ENCODE results near the gene PTGER2. TPM values are rescaled to one million over a fixed set of nuclear protein-coding genes. Genes with fewer than 3 reads are reported as not detected.

PTGER2 gene
- total and polyA plus RNA-seq, 2 donors from 2014 or later: 3.4 to 10.0 TPM

GRCh38 chr14:52351233-52352060 lies 37.3 kb downstream of the PTGER2 start:
- intact Hi-C loops (cut with DNase I): no loop called here
- FAIRE-seq: no peak
- Histone ChIP-seq H3K9me3 (ENCODE audit: control insufficient read depth in 2 of 3, insufficient read depth in 1 of 3, low read length in 3 of 3) (no peaks in the 10 kb centered on the region), H3K36me3 (ENCODE audit: control insufficient read depth in 2 of 3, insufficient read depth in 3 of 3, low read length in 3 of 3) (no peaks in the 10 kb centered on the region), H3K27me3 (ENCODE audit: control insufficient read depth, insufficient read depth, low read length) (no peaks in the 10 kb centered on the region), H3K4me3 (ENCODE audit: low read length in 3 of 3) (no peak overlapping the region), H3K27ac (ENCODE audit: low read depth in 2 of 2, low read length in 2 of 2) (peak overlapping the region; percentile 68 to 72), H3K4me1 (ENCODE audit: control insufficient read depth in 2 of 3, insufficient read depth in 2 of 3, low read depth in 1 of 3, low read length in 3 of 3) (peaks cover 12 to 23% (median 14%) of the 10 kb centered on the region in 3 donors), H3K9ac (ENCODE audit: low read length in 3 of 3) (peak overlapping the region in 2 of 3 donors; percentile 4 to 34)
- DNase-seq: peak in 3 of 5 donors; percentile 48 to 91 (median 87)
- no peak for TF ChIP-seq CTCF (IDR thresholded peaks at IDR 0.05; ENCODE audit: borderline replicate concordance, extremely low read depth, insufficient read depth)

- DNase-seq (peak in 2 of 5 donors; percentile 86 to 87), FAIRE-seq (peak; percentile 84)
- intact Hi-C loops (cut with DNase I): no loop called here
- no peaks in the 10 kb centered on the region for H3K9me3 ChIP-seq (ENCODE audit: control insufficient read depth in 2 of 3, insufficient read depth in 1 of 3, low read length in 3 of 3)
- no peaks in the 10 kb centered on the region for H3K27me3 ChIP-seq (ENCODE audit: control insufficient read depth, insufficient read depth, low read length)
- no peaks in the 10 kb centered on the region for H3K36me3 ChIP-seq (ENCODE audit: control insufficient read depth in 2 of 3, insufficient read depth in 3 of 3, low read length in 3 of 3)
- H3K9ac ChIP-seq (ENCODE audit: low read length in 3 of 3): peak overlapping the region in 1 of 3 donors; percentile 36
- peaks cover 12 to 23% (median 14%) of the 10 kb centered on the region in 3 donors for H3K4me1 ChIP-seq (ENCODE audit: control insufficient read depth in 2 of 3, insufficient read depth in 2 of 3, low read depth in 1 of 3, low read length in 3 of 3)
- TF ChIP-seq CTCF (IDR thresholded peaks at IDR 0.05; ENCODE audit: borderline replicate concordance, extremely low read depth, insufficient read depth): no peak
- H3K4me3 ChIP-seq (ENCODE audit: low read length in 3 of 3): no peak overlapping the region
- peak overlapping the region; percentile 68 to 72 for H3K27ac ChIP-seq (ENCODE audit: low read depth in 2 of 2, low read length in 2 of 2)
Observed at GRCh38 chr14:52352061-52352491, 38.0 kb downstream of the PTGER2 start.

GRCh38 chr14:52352569-52352968 lies 38.5 kb downstream of the PTGER2 start:
- Histone ChIP-seq H3K9me3 (ENCODE audit: control insufficient read depth in 2 of 3, insufficient read depth in 1 of 3, low read length in 3 of 3) (no peaks in the 10 kb centered on the region), H3K36me3 (ENCODE audit: control insufficient read depth in 2 of 3, insufficient read depth in 3 of 3, low read length in 3 of 3) (no peaks in the 10 kb centered on the region), H3K27ac (ENCODE audit: low read depth in 2 of 2, low read length in 2 of 2) (peak overlapping the region in 1 of 2 donors; percentile 28), H3K4me3 (ENCODE audit: low read length in 3 of 3) (no peak overlapping the region), H3K9ac (ENCODE audit: low read length in 3 of 3) (peak overlapping the region in 1 of 3 donors; percentile 36), H3K27me3 (ENCODE audit: control insufficient read depth, insufficient read depth, low read length) (no peaks in the 10 kb centered on the region), H3K4me1 (ENCODE audit: control insufficient read depth in 2 of 3, insufficient read depth in 2 of 3, low read depth in 1 of 3, low read length in 3 of 3) (peaks cover 12 to 23% (median 14%) of the 10 kb centered on the region in 3 donors)
- DNase-seq (peak in 1 of 5 donors; percentile 30), FAIRE-seq (no peak)
- intact Hi-C loops (cut with DNase I): no loop called here
- TF ChIP-seq CTCF (IDR thresholded peaks at IDR 0.05; ENCODE audit: borderline replicate concordance, extremely low read depth, insufficient read depth): no peak

Measured in kidney (tissue), 14 donors.